WTC11 (cell line): ENCODE results near the gene ZNF22. TPM values are rescaled to one million over a fixed set of nuclear protein-coding genes. Genes with fewer than 3 reads are reported as not detected.
A peak's percentile ranks its signal among the peaks of the same experiment; 100 is the strongest.

Experiments
- ATAC-seq: fragments of 200-7000 bp; cut with Tn5 transposase; 2 replicates; pipeline ENCODE4 v1.10.0; 2021; ENCODE audit warnings: mild to moderate bottlenecking, moderate library complexity
- CTCF ChIA-PET: fragments of 300-600 bp; sonication (Branson Sonifier 250); formaldehyde crosslinking; loops from one replicate; lab custom pipeline; 2021; ENCODE audit warnings: antibody characterized with exemption; lab: Charles Lee
- POLR2A ChIA-PET: fragments of 350-600 bp; sonication (Branson Sonifier 250); formaldehyde crosslinking; loops from one replicate; lab custom pipeline; 2021; ENCODE audit warnings: antibody characterized with exemption; lab: Charles Lee
- DNase-seq: peaks from one replicate; pipeline ENCODE4 v3.0.0; 2021; ENCODE audit warnings: low spot score
- H3K27ac Mint-ChIP-seq: 2 replicates; pipeline ENCODE4 v1.8.0; 2021; ENCODE audit warnings: mixed read lengths
- H3K27me3 Mint-ChIP-seq: 2 replicates; pipeline ENCODE4 v1.8.0; 2021; ENCODE audit warnings: low read depth, mild to moderate bottlenecking, moderate library complexity, mixed read lengths
- H3K36me3 Mint-ChIP-seq: 2 replicates; pipeline ENCODE4 v1.8.0; 2021; ENCODE audit warnings: mixed read lengths
- H3K4me1 Mint-ChIP-seq: 2 replicates; pipeline ENCODE4 v1.8.0; 2022; ENCODE audit warnings: mixed read lengths
- H3K4me3 Mint-ChIP-seq: 2 replicates; pipeline ENCODE4 v1.8.0; 2021; ENCODE audit warnings: mild to moderate bottlenecking, moderate library complexity, mixed read lengths
- H3K9me3 Mint-ChIP-seq: 2 replicates; pipeline ENCODE4 v1.8.0; 2021; ENCODE audit warnings: mixed read lengths
- EMX1 ChIP-seq: fragments of 250-450 bp; sonication (Bioruptor Pico); IDR thresholded peaks from 2 replicates; pipeline ENCODE4 v1.8.0; 2021; ENCODE audit warnings: mild to moderate bottlenecking
- ESRRA ChIP-seq: sonication (generic); formaldehyde crosslinking; IDR thresholded peaks from 2 replicates; pipeline ENCODE4 v1.8.1; 2022; ENCODE audit warnings: mild to moderate bottlenecking, missing genetic modification reagents, borderline replicate concordance
- FOXJ3 ChIP-seq: sonication (generic); formaldehyde crosslinking; IDR thresholded peaks from 2 replicates; pipeline ENCODE4 v1.9.0; 2021; ENCODE audit warnings: missing genetic modification reagents, mild to moderate bottlenecking, borderline replicate concordance
- GABPB1 ChIP-seq: sonication (generic); formaldehyde crosslinking; IDR thresholded peaks from 2 replicates; pipeline ENCODE4 v1.8.1; 2023; ENCODE audit warnings: mild to moderate bottlenecking, missing genetic modification reagents
- IRF2 ChIP-seq: sonication (generic); formaldehyde crosslinking; IDR thresholded peaks from 2 replicates; pipeline ENCODE4 v1.8.0; 2022; ENCODE audit warnings: low read depth, missing genetic modification reagents, borderline replicate concordance
- KAT7 ChIP-seq: sonication (generic); formaldehyde crosslinking; IDR thresholded peaks from 2 replicates; pipeline ENCODE4 v1.8.1; 2023; ENCODE audit warnings: missing genetic modification reagents, mild to moderate bottlenecking, borderline replicate concordance
- MXD4 ChIP-seq: fragments of 250-450 bp; sonication (Bioruptor Pico); IDR thresholded peaks from 2 replicates; pipeline ENCODE4 v1.8.0; 2021; ENCODE audit warnings: mild to moderate bottlenecking, moderate library complexity, borderline replicate concordance
- SMAD3 ChIP-seq: sonication (generic); formaldehyde crosslinking; IDR thresholded peaks from 2 replicates; pipeline ENCODE4 v1.8.0; 2022; ENCODE audit warnings: missing genetic modification reagents, mild to moderate bottlenecking, borderline replicate concordance
- SOX15 ChIP-seq: fragments of 250-450 bp; sonication (Bioruptor Pico); IDR thresholded peaks from 2 replicates; pipeline ENCODE4 v1.9.0; 2021; ENCODE audit warnings: mild to moderate bottlenecking
- ZBTB21 ChIP-seq: sonication (generic); formaldehyde crosslinking; IDR thresholded peaks from 2 replicates; pipeline ENCODE4 v1.8.1; 2023; ENCODE audit warnings: mild to moderate bottlenecking, missing genetic modification reagents, borderline replicate concordance
- ZNF138 ChIP-seq: sonication (generic); formaldehyde crosslinking; conservative IDR thresholded peaks from 2 replicates; pipeline ENCODE4 v1.8.1; 2022; ENCODE audit warnings: mild to moderate bottlenecking, moderate library complexity, missing genetic modification reagents
- ZNF219 ChIP-seq: sonication (generic); formaldehyde crosslinking; IDR thresholded peaks from 2 replicates; pipeline ENCODE4 v1.8.0; 2023; ENCODE audit warnings: missing genetic modification reagents, mild to moderate bottlenecking, borderline replicate concordance
- ZNF263 ChIP-seq: sonication (generic); formaldehyde crosslinking; IDR thresholded peaks from 2 replicates; pipeline ENCODE4 v1.8.1; 2022; ENCODE audit warnings: low read depth, mild to moderate bottlenecking, moderate library complexity, missing genetic modification reagents
- ZNF396 ChIP-seq: fragments of 250-450 bp; sonication (Bioruptor Pico); IDR thresholded peaks from 2 replicates; pipeline ENCODE4 v1.8.0; 2021; ENCODE audit warnings: mild to moderate bottlenecking, moderate library complexity, borderline replicate concordance
- ZNF512 ChIP-seq: sonication (generic); formaldehyde crosslinking; IDR thresholded peaks from 2 replicates; pipeline ENCODE4 v1.8.1; 2022; ENCODE audit warnings: missing genetic modification reagents, borderline replicate concordance
- total RNA-seq: library from RNA; stranded (reverse); gene quantifications from 3 replicates; pipeline ENCODE4 v1.2.3, GENCODE V29; 2021
- TF ChIP-seq, protein P1 (sequence below): sonication (generic); formaldehyde crosslinking; IDR thresholded peaks from 2 replicates; pipeline ENCODE4 v1.8.1; 2022; ENCODE audit warnings: low read depth, missing genetic modification reagents, borderline replicate concordance
- TF ChIP-seq, protein P2 (sequence below): sonication (generic); formaldehyde crosslinking; IDR thresholded peaks from 2 replicates; pipeline ENCODE4 v1.8.0; 2022; ENCODE audit warnings: mild to moderate bottlenecking, missing genetic modification reagents
- TF ChIP-seq, protein P3 (sequence below): fragments of 250-450 bp; sonication (Bioruptor Pico); IDR thresholded peaks from 2 replicates; pipeline ENCODE4 v1.9.0; 2021; ENCODE audit warnings: moderate library complexity, mild to moderate bottlenecking, inconsistent platforms, borderline replicate concordance
- TF ChIP-seq, protein P4 (sequence below): sonication (generic); formaldehyde crosslinking; IDR thresholded peaks from 2 replicates; pipeline ENCODE4 v1.8.0; 2023; ENCODE audit warnings: missing genetic modification reagents, mild to moderate bottlenecking, borderline replicate concordance

ZNF22 gene
- total RNA-seq, 1 experiment from 2014 or later = 31.0 TPM

DNA sequence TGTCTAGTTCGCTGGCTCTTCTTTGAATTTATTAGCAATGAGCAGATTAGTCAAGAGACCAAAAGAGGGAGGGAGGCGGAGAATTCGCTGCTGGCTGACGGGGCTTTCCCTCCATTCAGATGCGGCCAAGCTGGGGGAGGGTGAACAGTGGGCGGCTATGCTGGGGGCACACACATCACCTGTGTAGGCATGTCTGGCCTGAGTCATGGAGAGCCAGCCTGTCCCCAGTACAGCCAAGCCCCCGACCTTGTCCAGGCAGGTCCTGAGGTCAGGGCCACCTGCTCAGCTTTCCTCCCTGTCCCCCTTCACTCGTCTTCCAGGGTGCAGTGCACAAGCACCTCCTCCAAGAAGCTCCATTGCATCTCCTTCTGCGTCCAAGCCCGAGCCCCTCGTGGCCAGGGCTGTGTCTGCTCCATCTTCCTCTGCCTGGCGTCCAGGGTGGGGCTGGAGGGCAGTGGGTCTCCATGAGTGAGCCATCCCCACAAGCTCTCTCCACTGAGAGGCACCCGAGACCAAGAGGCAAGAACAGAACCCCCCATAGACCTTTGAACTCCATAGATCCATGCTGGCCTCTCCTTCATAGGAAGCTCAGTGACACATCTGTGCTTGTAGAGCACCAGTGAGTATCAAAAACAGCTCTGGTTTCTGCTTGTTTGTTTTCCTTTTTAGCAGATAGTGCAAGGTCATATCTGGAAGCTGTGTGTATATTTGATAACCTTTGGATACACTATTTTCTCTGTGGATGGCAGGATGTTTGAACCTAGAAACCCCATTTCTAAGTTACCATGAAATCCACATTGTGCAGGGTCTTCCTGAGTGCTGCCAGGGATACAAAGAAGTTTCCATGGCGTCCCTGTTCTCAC, 20.2 kb upstream of the ZNF22 start:
- H3K4me1 Mint-ChIP-seq = peaks cover 52% of the 10 kb centered on the region
- no peaks in the 10 kb centered on the region for H3K36me3 Mint-ChIP-seq
- H3K4me3 Mint-ChIP-seq = 0 out of 2 replicates have a peak overlapping the region, but pooled peaks have one; percentile 20
- H3K9me3 Mint-ChIP-seq = no peaks in the 10 kb centered on the region
- no peak overlapping the region for H3K27ac Mint-ChIP-seq
- ATAC-seq (no peak), DNase-seq (no peak)
- H3K27me3 Mint-ChIP-seq = peaks cover 12% of the 10 kb centered on the region
- CTCF ChIA-PET = interaction anchor here (1.2 to 3.7 kb wide), 5 partner anchors 10 to 48 kb away, joined by 3 to 46 read pairs (median 3); partner anchors contain the start of gene RASSF4
- TF ChIP-seq ZNF263 (no peak), GABPB1 (peak; percentile 77; the same call in 1 of the 2 replicates), SOX15 (no peak)
- TF ChIP-seq, all 79 proteins: peak for 1
- POLR2A ChIA-PET = no interaction called here

- H3K27ac Mint-ChIP-seq = no peak overlapping the region
- DNase-seq = no peak
- H3K27me3 Mint-ChIP-seq = peaks cover 8% of the 10 kb centered on the region; the same call in 1 of the 2 replicates
- POLR2A ChIA-PET = no interaction called here
- peaks cover 52% of the 10 kb centered on the region for H3K4me1 Mint-ChIP-seq
- no peaks in the 10 kb centered on the region for H3K36me3 Mint-ChIP-seq
- ATAC-seq = no peak
- H3K4me3 Mint-ChIP-seq = no peak overlapping the region
- H3K9me3 Mint-ChIP-seq = no peaks in the 10 kb centered on the region
- CTCF ChIA-PET = interaction anchor here (1.2 to 3.7 kb wide), 4 partner anchors 9 to 49 kb away, joined by 3 to 46 read pairs (median 22); partner anchors contain the start of gene RASSF4
- TF ChIP-seq ZNF396 (CRISPR knock-in tag) (no peak), EMX1 (CRISPR knock-in tag) (no peak), MXD4 (CRISPR knock-in tag) (no peak), ZNF263 (no peak), ZNF219 (CRISPR knock-in tag) (no peak), SMAD3 (CRISPR knock-in tag) (no peak), ZNF138 (CRISPR knock-in tag) (no peak), ESRRA (CRISPR knock-in tag) (no peak), IRF2 (CRISPR knock-in tag) (no peak), FOXJ3 (CRISPR knock-in tag) (no peak), KAT7 (CRISPR knock-in tag) (no peak), GABPB1 (no peak), ZNF512 (CRISPR knock-in tag) (no peak), ZBTB21 (no peak)
- TF ChIP-seq, protein P1, sequence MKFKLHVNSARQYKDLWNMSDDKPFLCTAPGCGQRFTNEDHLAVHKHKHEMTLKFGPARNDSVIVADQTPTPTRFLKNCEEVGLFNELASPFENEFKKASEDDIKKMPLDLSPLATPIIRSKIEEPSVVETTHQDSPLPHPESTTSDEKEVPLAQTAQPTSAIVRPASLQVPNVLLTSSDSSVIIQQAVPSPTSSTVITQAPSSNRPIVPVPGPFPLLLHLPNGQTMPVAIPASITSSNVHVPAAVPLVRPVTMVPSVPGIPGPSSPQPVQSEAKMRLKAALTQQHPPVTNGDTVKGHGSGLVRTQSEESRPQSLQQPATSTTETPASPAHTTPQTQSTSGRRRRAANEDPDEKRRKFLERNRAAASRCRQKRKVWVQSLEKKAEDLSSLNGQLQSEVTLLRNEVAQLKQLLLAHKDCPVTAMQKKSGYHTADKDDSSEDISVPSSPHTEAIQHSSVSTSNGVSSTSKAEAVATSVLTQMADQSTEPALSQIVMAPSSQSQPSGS (CRISPR knock-in tag) = no peak
- TF ChIP-seq, protein P2, sequence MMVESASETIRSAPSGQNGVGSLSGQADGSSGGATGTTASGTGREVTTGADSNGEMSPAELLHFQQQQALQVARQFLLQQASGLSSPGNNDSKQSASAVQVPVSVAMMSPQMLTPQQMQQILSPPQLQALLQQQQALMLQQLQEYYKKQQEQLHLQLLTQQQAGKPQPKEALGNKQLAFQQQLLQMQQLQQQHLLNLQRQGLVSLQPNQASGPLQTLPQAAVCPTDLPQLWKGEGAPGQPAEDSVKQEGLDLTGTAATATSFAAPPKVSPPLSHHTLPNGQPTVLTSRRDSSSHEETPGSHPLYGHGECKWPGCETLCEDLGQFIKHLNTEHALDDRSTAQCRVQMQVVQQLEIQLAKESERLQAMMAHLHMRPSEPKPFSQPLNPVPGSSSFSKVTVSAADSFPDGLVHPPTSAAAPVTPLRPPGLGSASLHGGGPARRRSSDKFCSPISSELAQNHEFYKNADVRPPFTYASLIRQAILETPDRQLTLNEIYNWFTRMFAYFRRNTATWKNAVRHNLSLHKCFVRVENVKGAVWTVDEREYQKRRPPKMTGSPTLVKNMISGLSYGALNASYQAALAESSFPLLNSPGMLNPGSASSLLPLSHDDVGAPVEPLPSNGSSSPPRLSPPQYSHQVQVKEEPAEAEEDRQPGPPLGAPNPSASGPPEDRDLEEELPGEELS (CRISPR knock-in tag) = no peak
- TF ChIP-seq, protein P3, sequence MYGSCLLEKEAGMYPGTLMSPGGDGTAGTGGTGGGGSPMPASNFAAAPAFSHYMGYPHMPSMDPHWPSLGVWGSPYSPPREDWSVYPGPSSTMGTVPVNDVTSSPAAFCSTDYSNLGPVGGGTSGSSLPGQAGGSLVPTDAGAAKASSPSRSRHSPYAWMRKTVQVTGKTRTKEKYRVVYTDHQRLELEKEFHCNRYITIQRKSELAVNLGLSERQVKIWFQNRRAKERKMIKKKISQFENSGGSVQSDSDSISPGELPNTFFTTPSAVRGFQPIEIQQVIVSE (CRISPR knock-in tag) = no peak
- TF ChIP-seq, protein P4, sequence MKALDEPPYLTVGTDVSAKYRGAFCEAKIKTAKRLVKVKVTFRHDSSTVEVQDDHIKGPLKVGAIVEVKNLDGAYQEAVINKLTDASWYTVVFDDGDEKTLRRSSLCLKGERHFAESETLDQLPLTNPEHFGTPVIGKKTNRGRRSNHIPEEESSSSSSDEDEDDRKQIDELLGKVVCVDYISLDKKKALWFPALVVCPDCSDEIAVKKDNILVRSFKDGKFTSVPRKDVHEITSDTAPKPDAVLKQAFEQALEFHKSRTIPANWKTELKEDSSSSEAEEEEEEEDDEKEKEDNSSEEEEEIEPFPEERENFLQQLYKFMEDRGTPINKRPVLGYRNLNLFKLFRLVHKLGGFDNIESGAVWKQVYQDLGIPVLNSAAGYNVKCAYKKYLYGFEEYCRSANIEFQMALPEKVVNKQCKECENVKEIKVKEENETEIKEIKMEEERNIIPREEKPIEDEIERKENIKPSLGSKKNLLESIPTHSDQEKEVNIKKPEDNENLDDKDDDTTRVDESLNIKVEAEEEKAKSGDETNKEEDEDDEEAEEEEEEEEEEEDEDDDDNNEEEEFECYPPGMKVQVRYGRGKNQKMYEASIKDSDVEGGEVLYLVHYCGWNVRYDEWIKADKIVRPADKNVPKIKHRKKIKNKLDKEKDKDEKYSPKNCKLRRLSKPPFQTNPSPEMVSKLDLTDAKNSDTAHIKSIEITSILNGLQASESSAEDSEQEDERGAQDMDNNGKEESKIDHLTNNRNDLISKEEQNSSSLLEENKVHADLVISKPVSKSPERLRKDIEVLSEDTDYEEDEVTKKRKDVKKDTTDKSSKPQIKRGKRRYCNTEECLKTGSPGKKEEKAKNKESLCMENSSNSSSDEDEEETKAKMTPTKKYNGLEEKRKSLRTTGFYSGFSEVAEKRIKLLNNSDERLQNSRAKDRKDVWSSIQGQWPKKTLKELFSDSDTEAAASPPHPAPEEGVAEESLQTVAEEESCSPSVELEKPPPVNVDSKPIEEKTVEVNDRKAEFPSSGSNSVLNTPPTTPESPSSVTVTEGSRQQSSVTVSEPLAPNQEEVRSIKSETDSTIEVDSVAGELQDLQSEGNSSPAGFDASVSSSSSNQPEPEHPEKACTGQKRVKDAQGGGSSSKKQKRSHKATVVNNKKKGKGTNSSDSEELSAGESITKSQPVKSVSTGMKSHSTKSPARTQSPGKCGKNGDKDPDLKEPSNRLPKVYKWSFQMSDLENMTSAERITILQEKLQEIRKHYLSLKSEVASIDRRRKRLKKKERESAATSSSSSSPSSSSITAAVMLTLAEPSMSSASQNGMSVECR (CRISPR knock-in tag) = no peak
Observed at GRCh38 chr10:44981172-44982113, 19.3 kb upstream of the ZNF22 start.
